Right hindlimb (tissue), 1 donor: ENCODE data around the gene CNOT8.
"Not testable (repeated sequence)": the region's sequence is repeated elsewhere in the genome, so short reads cannot be mapped to it uniquely, and the experiment has no call there.

Experiments used
- DNase-seq: peaks from one replicate; pipeline ENCODE4 v3.0.0-alpha.2; 2018

The CNOT8 gene

GRCh38 chr5:154858297-154858971 is at the start of gene CNOT8:
TSS of gene CNOT8 (plus strand) at chr5:154858627. CDS start at chr5:154863279, 4,652 bp downstream.
- DNase-seq: peak; percentile 98

GRCh38 chr5:154811239-154811638 is 47.2 kb upstream of the CNOT8 start:
- no peak for DNase-seq

GRCh38 chr5:154811653-154812465 is 46.6 kb upstream of the CNOT8 start:
- DNase-seq: peak; percentile 65

- DNase-seq: no peak
Observed at GRCh38 chr5:154813158-154813557, 45.3 kb upstream of the CNOT8 start.

- DNase-seq: no peak
Observed at GRCh38 chr5:154813736-154814135, 44.7 kb upstream of the CNOT8 start.

- no peak for DNase-seq
Observed at GRCh38 chr5:154815025-154815424, 43.4 kb upstream of the CNOT8 start.

- DNase-seq: no peak
Observed at GRCh38 chr5:154815684-154816247, 42.7 kb upstream of the CNOT8 start.

- DNase-seq: no peak
Observed at GRCh38 chr5:154816891-154817492, 41.4 kb upstream of the CNOT8 start.

GRCh38 chr5:154817815-154818214 is 40.6 kb upstream of the CNOT8 start:
- no peak for DNase-seq

- no peak for DNase-seq
Observed at GRCh38 chr5:154818471-154819116, 39.8 kb upstream of the CNOT8 start.

GRCh38 chr5:154819546-154819945 is 38.9 kb upstream of the CNOT8 start:
- no peak for DNase-seq

- DNase-seq: no peak
Observed at GRCh38 chr5:154820383-154820782, 38.0 kb upstream of the CNOT8 start.

- not testable (repeated sequence) for DNase-seq
Observed at GRCh38 chr5:154822896-154823295, 35.5 kb upstream of the CNOT8 start.

- DNase-seq: no peak
Observed at GRCh38 chr5:154823605-154824004, 34.8 kb upstream of the CNOT8 start.

- no peak for DNase-seq
Observed at GRCh38 chr5:154824070-154824469, 34.4 kb upstream of the CNOT8 start.

GRCh38 chr5:154829181-154829588 is 29.2 kb upstream of the CNOT8 start:
- no peak for DNase-seq

GRCh38 chr5:154829589-154830218 is 28.7 kb upstream of the CNOT8 start:
- DNase-seq: no peak

GRCh38 chr5:154830219-154830595 is 28.2 kb upstream of the CNOT8 start:
- DNase-seq: no peak

- DNase-seq: no peak
Observed at GRCh38 chr5:154830596-154830995, 27.8 kb upstream of the CNOT8 start.

- no peak for DNase-seq
Observed at GRCh38 chr5:154831451-154831850, 27.0 kb upstream of the CNOT8 start.

GRCh38 chr5:154832804-154833203 is 25.6 kb upstream of the CNOT8 start:
- not testable (repeated sequence) for DNase-seq

GRCh38 chr5:154834053-154834452 is 24.4 kb upstream of the CNOT8 start:
- DNase-seq: no peak

- DNase-seq: not testable (repeated sequence)
Observed at GRCh38 chr5:154835701-154836052, 22.8 kb upstream of the CNOT8 start.
